Measurements from ENCODE around the gene EPB42.

Gene EPB42

DNA sequence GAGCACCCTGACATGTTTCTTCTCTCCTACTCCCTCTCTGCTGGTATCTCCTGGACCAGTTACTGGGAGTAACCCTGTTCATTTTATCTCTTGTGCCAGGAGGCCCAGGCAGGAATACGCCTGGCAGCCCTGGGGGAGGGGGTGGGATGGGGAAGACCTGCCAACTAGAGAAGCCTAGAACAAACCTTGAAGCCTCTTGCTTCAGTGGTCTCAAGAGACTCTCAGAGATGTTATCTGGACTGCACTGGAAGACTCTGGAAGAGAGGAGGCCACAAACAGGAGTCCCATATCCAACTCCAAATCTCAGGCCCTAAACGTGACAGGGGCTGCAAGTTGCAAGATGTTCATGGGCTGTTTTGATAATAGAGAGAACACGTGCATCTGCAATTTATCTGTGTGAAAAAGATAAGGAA, at the start of gene EPB42:
EPB42 (minus strand) TSS at position 28 of the 413 bp plus-strand sequence. CDS start 193 bp downstream, outside the sequence.
- no peak for DNase-seq

DNA sequence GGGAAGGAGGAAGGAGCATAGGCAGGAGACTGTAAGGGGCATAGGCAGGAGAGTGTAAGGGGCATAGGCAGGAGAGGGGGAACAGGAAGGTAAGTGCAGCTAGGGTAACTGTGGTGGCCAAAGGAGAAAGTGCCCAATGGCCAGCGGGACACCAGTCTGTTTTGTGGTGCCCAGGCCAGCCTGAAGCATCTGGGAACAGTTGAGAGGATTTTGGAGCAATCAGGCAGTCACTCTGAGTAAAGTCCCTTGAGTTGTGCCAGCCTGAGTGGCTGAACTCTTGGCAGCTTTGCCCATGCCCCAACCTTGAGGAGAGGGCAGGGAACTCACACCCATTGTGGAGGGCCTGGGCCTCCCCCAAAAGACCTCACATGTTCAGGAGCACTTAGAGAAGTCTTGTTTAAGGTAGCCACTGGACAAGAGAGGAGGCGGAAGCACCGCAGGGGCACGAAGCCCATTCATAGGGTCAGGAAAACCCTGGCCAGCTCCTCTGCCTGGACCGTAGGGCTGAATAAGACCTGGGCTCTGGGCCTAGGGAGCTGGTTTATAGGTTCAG, 49.4 kb upstream of the EPB42 start:
- DNase-seq = no peak

DNA sequence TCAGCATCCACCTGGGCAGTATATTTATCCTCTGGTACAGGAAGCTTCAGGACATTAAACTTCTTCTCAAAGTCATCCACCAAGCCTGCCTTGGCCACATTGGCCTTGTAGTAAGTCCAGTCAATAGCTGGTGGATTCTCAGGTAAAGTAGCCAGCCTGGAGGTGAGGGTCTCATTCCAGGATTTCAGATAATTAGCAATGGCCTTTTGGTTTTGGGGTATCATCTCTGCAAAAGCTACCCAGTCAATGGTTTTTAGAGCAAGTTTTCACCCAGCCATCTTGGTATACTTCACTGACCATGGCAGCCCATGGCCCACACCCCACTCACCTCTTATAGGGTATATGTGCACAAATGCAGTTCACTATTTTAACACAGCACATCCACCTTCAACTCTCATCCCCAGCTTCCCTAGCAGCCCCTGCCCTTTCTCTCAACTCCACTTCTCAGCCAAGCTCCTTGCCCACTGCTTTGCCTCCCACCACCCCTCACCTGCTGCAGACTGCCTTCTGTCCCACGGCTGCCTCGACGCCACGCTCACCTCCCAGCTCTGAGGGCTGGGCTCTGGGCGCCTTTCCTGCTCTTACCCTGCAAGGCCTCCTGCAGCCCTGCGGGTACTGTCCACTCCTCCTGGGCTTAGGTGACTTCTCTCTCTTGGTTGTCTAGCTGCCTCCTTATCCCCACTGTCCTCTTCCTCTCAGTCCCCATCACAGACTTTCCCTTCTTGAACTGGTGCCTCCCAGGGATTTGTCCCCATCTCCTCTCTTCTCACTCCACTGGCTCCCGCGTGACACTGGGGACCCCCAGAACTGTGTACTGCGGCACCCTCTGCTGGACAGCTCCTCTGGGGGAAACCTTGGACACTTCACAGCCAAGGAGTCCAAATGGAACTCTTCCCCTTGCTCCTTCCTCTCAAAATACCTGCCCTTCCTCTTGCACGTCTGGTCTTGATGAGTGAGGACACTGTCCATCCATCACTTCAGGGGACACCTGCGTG, 47.6 kb upstream of the EPB42 start:
- no peak for DNase-seq

DNA sequence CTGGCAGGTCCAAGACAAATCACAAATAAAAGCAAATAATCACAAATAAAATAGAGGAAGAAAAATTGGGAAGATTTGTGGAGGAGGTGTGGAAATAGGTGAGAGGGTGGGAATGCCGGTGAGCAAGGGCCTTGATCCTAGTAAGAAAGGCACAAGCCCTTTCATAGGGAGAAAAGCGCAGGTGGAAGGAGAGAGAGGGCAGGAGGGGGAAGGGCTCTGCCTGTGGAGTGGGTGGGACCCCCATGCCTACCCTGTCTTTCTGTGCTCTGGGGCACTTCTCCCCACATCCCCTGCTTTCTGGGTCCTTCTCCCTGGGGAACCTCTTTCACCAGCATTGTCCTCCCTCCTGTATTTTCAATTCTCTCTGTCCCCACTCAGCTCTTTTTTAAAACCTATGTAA, 46.6 kb upstream of the EPB42 start:
- DNase-seq = no peak

DNA sequence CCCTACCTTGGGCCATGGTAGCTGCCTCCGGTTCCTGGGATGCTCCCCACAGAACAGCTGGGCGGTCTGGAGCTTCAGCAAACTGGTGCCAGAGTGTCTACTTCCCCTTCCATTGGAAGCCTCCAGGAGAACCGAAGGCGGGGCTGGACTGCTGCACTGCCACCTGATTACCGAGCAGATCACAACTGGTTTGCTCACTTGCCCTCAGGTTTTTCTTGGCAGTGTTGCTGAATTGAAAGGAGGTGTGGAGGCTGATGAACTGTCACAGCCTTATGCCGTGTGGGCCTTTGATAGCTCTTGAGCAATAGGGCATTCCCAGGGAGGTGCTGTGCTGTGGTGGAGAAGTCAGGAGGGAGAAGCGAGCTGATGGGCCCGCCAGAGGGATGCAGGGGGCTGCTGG, 46.0 kb upstream of the EPB42 start, which contains the start of gene TGM5:
TGM5 (minus strand) TSS at position 95 of the 400 bp plus-strand sequence; CDS start at position 16, 79 bp downstream.
- no peak for DNase-seq

DNA sequence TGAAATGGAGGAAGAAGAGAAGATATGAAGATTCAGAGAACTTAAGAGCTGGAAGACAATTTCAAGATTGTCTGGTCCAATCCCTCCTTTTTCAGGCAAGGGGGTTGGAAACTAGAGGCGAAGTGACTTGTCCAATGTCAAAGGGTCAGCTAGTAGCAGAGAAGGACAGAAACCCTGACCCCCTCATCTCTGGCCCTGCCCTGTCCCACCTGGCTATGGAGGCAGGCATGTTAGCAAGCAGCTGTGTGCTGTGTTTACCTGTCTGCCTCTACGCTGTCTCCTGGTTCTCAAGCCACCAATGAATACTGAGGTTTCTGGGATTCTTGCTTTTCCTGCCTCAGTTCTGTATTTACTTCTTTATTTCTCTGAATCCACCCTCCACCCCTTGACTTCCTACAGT, 45.6 kb upstream of the EPB42 start:
- no peak for DNase-seq

DNA sequence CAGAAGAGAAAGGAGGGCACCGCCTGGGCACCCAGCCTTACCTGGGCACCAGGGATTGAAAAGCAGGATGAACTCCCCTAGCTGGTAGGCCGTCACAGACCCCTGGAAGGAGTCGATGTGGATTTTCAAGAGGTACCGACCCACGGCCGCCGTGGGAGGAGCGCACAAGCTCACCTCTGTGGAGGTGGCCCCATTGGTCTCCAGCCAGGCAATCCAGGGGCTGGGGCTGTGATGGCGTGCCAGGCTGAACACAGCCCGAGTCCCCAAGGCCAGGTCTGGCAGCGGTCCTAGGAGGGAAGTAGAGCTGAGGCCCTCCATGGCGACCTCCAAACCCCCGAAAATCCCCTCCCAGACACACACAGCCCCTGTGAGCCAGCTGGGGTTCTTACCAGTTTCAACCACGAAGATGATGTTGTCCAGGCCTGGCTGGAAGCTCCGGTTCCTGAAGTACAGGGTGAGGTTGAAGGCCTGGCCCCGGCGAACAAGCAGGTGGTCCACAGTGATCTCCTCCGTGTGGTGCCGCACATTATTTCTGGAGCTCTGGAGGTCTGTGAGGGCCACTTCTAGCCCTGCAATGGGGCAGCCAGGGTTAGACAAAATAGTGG, 39.3 kb upstream of the EPB42 start:
- DNase-seq = no peak

DNA sequence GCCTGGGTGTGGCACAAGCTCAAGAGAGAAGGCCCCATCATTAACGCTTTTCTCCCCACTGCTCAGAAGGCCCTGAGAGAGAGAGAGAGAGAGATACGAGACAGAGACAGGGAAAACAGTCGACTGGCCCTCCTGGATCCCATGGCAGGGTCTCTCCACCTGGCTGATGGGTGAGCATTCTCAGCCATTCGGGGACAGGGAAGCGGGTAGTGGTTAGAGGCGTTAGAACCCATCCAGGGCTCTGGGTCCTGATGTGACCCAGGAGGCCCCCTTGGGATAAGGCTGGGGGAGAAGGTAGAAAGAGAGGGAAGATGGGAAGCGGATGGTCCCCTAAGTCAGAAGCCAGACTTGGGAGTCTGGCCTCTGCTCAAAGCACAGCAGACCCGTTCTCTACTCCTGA, 38.0 kb upstream of the EPB42 start:
- no peak for DNase-seq

DNA sequence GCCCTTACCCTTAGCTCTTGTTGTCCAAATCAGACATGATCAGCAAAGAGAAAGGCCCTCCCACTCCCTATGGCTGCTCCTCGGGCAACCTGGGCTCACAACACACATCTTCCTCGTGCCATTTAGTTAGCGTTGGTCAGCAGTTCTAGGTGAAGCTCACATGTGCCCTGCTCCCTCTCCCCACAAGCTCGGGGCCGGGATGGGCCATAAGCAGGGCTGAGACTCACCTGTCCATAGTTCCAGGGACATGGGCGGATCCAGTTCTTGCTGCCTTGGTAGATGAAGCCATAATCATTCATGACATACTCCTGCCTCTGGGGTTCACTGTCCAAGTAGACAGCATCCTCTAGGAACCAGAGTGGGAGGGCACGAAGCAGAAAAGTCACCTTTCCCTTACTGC, 35.5 kb upstream of the EPB42 start:
- DNase-seq = no peak

DNA sequence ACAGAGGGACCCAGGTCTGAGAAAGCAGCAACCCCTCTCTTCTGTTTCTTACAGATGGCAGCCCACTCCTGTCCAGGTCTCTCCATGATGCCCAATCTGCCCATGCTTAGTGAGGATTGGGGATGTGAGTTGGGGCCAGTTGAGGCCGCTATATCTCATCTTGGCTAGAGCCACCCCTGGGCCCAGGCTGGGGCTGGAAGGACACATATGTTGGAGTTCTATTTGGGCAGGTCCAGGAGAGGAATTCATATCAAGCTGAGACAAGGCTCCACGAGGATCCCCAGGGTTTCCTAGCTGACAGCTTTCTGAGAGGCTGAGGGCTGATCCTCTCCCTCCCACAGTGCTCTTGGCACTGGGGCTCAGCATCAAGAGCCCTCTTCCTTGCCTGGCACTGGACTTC, 34.6 kb upstream of the EPB42 start:
- no peak for DNase-seq

DNA sequence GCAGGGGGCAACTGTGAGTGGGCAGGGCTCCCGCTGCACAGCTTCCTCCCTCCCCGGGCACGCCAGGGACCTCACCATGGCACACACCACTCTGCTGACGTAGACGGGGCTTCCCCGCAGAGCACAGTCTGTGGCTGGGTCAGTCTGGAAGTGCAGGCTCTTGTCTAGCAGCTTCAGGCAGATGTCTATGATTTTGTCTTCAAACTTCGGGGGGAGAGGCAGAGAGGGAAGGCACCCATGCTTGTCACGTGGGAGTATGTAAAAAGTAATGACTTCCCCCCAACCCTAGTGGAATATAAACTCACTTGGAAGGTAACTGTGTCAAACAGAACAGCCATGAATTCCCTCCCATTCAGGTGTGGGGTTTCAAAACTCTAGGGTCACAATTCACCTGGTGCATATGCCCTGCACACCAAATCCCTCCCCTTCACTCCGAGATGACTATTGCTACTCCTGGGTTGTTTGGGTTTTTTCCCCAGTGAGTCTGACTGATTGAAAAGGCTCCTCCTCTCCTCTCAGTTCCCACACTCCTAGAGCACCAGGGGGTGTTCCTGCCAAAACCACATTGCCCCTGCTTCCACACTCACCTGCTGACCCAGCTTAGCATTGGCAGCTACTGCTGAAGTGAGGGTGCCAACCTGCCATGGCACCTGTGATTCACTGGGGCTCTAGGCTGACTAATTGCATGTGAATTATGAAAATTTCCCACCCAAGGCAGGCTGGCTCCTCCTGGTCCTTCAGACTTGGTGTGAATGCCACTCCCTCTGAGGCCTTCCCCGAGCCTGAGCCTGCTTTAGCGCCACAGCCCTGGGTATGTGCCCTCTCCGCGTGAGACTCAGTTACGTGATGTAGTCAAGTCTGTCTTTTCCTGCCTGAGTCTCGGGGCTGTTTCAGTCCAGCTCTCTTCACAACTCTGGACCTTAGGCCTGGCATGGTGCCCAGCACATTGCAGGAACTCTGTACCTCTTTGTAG, 32.9 kb upstream of the EPB42 start:
- no peak for DNase-seq

DNA sequence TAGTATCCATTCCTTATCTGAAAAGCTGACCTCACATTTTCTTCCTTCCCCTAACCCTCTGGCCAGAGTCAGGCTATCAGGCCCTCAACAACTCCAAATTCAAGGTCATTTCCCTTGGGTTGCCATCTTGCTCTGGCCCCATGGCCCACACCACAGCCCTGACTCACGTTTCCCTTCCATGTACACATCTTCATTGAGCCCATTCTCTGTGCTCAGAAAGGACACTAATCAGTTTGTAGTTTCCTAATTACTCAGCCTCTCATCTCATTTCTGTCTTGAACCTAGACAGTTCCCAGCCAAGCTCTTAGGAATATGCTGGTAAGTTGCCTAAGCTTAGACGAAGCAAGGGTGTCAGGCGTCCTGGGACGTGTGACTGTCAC, 31.0 kb upstream of the EPB42 start:
- DNase-seq = no peak

DNA sequence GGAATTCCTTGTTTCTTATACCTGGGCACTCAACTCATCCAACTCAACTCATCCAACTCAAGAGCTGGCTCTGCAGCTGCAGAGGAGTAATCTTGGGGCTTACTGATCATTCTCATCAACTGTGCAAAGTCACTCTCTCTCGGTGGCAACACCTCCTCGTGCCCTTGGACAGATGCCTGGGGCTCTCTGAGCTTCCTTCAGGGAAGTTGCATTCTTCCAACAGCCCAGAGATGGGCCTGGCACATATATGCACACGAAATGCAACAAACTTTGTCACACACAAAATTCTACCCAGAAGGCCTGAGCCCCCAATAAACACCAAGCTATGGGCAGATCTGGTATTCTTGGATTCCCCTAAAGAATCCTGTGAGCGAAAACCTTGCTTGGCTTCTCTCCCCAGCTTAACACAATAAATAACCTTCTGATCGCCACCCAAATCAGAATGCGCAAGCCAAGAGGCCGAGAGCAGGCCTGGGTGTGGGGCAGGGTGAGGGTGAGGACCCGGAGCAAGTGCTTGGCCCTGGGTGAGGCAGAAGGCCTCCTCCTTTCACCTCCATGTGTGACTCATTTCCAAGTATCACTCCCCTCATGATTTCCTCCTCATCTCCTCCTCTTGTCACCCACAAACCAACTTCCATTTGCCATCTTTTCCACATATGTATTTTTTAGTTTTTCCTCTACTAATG, 30.5 kb upstream of the EPB42 start:
- no peak for DNase-seq

DNA sequence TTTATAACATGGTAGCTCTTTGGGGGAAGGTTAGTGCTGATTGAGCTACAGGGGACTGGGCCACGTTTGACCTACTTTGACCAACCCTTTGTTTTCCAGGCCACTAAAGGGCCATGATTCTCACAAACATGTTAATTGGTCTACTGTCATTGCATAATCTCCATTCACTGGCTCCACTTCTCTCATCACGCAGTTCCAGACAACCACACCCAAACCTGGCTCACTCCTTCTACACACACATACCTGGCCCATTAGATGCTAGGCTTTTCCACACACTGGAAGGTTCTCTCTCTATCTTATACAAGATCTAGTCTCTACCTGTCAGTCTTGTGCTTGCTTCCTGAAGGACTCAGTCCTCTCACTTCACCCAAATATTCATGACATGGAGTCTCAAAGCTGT, 30.0 kb upstream of the EPB42 start:
- no peak for DNase-seq

DNA sequence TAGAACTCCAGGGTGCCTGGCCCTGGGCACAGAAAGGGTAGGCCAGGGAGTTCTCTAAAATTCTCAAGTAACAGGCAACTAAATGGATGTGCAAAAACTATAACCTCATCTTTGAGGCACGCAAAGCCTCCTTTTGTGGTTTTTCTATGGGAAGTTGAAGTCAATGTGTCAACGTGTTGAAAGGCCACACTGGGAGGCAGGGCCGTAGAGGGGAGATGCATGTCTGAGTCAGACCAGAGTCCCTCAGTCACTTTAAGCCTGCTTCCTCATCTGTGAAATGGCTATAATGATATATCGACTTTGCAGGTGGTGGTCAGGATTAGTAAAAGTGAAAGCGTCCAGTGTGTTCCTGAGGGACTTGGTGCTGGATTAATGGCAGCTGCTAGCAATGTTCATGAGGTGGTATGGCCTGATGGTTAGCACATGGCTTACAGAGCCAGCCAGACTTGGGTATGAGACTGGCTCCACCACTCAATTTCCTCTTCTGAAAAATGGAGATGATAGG, 28.9 kb upstream of the EPB42 start:
- no peak for DNase-seq

DNA sequence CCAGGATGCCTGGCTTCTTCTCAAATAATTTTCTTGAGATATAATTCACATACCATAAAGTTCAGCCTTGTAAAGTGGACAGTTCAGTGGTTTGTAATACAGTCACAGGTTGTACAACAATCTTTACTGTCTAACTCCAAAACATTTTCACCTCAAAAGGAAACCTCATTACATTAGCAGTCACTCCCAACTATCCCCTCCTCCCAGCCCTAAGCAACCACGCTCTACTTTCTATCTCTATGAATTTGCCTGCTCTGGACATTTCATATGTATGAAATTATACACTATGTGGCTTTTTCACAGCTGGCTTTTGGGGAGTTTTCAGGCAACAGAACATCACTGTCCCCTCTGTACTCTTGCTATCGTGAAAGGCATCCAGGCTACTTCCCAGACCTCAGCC, 28.4 kb upstream of the EPB42 start:
- no peak for DNase-seq

DNA sequence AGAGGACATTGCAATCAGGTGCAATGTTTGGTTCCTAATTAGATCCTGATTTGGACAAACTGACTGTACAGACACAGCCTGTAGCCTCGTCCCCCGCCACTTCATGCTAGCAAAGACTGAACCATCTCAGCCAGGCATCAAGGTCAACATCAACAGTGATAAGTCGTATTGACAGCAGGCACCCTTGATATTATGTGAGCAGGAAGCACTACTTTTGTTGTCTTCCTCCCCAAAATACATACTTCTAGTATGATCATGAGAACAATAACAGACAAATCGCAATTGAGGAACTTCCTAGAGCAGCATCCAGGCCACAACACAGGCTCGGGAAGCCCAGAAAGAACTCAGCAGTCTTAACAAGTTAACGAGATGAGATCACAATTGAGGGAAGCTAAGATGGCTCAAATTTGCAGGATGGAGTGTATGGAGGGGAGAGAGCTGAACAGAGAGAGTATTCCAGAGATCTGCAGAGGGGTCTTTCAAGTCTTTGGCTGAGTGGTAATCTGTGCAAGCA, 25.5 kb upstream of the EPB42 start:
- DNase-seq = no peak

DNA sequence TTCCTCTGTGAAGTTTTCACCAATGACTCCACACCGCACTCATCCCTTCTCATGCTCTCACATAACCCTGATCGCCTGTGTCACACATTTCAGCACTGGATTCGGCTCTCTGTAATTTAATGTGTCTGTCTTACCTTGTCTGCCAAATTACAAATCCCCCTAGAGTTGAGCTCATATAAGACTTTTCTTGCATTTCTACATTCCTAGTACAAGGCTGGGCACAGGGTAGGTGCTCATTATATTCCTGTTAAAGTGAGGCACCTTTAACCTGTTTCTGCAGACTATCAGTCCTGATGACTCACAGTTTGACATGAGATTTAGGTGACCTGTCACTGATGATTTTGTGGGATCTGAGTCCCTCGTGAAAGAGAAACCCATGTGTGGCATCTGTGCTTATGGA, 23.3 kb upstream of the EPB42 start:
- DNase-seq = no peak

DNA sequence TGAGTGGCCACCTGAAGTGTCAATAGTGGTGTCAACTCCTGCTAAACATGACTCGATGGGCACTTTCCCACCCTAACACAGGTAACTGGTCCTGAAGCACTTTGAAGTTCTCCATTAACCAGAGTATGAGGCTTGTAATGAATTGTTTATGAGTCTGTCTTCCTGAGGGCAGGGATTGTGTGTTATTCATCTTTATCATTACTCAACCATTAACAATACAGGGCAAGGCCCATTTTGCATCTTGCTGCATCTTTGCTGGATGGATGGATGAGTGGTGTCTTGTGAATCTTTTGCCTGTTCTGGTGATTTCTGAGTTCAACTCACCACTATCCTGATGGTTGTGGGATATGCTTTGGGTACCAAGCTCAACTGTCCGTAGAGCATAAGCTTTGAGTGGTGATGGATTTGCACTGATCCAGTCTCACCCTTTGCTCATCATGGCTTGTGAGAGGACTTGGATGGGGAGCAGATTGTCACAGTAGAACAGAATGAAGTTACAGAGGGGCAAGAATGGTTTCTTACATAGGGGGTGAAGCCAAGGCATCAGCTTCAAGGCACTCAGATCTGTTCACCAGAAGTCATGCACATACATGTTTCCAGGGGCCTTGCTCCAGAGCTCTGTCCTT, 22.3 kb upstream of the EPB42 start:
- DNase-seq = no peak

DNA sequence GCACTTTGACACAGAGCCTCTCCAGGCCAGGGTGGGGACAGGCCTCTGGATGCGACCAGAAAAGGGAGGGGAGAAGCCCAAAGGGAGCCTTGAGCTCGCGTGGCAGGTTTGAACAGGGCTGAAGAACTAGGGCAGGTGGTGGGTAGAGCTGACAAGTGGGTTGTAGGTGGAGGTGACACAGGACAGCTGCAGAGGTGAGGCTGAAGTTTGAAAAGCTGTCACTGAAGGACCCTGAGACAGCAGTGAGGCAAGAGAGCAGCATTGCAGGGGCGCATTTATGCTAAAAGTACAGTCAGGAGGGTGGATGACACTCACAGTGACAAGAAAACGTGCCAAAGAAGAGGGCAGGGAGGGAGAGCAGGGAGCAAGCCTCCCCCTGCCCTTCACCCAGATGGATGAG, 21.8 kb upstream of the EPB42 start:
- no peak for DNase-seq

DNA sequence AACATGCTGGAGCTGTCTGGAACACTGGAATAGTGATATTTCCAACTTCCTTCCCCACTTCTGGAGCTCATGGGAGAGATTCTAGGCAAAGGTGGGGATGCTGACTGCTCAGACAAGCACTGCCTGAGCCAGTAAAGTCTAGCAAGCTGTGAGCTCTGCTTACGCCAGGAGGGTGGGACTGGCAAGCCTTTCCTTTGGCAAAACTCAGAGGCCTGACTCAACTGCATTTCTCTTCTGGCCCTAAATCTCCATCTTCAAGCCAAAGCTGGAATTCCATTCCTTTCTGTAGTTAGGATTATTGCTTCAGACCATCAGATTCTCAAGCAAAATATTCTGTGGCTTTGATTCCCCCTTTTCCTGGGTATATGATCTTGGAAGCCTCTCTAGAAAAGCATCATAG, 20.3 kb upstream of the EPB42 start:
- DNase-seq = no peak

Measured in NCI-H1436 (cell line).